Jurkat, Clone E6-1 (cell line): ENCODE results near the gene HOXB2.
"Not testable (repeated sequence)": the region's sequence is repeated elsewhere in the genome, so short reads cannot be mapped to it uniquely, and the experiment has no call there.

Source experiments
- DNase-seq: peaks from one replicate; pipeline ENCODE4 v3.0.0-alpha.2; 2011; ENCODE audit warnings: low read depth, low spot score
- H3K4me3 ChIP-seq: 2 replicates; pipeline ENCODE4 v1.5.1; 2011; ENCODE audit warnings: mild to moderate bottlenecking, low read length, control low read depth, moderate library complexity

Gene HOXB2

GRCh38 chr17:48544349-48545021, 424 bp downstream of the HOXB2 start:
- DNase-seq: no peak
- H3K4me3 ChIP-seq: no peak overlapping the region

GRCh38 chr17:48543854-48544348, 1.0 kb downstream of the HOXB2 start:
- H3K4me3 ChIP-seq: peak overlapping the region; percentile 51
- no peak for DNase-seq

GRCh38 chr17:48543107-48543853, 1.6 kb downstream of the HOXB2 start:
- peak overlapping the region; percentile 51 for H3K4me3 ChIP-seq
- no peak for DNase-seq

GRCh38 chr17:48542698-48543106, 2.2 kb downstream of the HOXB2 start:
- peak overlapping the region; percentile 51 for H3K4me3 ChIP-seq
- DNase-seq: no peak

DNA sequence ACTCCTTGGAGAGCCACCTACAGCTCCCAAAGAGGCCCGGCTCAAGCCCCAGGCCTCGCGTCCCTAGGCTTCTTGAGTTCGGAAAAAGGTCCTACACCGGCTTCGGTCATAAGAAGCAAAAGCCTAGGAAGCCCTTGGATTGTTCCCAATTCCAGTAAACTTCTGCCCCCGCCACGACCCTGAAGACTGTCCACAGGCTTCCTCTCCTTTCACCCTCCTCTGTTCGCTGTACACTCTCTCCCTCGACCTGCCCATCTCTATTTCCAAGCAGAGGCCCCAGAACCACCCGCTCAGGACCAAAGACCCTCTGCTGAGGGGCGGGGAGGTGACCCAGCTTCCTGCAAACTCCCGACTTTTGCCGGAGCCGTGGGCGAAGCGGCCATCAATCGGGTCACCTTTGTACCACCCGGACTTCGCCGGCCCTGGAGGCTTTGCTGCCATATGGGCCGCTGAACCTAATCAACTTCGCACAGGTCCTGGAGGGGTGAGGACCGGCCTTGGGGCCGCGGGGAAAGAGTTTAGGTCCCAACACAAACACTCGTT, 2.7 kb downstream of the HOXB2 start:
- no peak overlapping the region for H3K4me3 ChIP-seq
- no peak for DNase-seq

GRCh38 chr17:48541577-48542113, 3.3 kb downstream of the HOXB2 start:
- no peak overlapping the region for H3K4me3 ChIP-seq
- DNase-seq: no peak

- DNase-seq: no peak
- H3K4me3 ChIP-seq: no peak overlapping the region
Observed at GRCh38 chr17:48541036-48541576, 3.8 kb downstream of the HOXB2 start.

DNA sequence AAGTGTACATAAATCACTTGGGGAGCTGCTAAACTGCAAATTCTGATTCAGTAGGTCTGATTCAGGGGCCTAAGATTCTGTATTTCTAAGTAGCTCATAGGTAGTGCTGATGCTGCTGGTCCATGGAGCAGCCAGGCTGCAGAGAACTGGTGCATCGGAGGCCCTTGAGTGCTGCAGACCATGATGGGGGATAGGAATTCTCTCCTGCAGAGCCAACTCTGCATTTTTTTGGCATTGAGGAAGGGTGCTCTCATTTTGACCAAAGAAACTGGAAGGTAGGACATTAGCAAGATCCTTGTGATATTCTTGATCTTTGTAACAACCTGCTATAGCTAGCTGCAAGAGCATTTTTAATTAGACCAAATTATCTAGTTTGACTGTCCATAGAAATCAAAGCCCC, 4.7 kb downstream of the HOXB2 start:
- no peak for DNase-seq
- H3K4me3 ChIP-seq: no peak overlapping the region

DNA sequence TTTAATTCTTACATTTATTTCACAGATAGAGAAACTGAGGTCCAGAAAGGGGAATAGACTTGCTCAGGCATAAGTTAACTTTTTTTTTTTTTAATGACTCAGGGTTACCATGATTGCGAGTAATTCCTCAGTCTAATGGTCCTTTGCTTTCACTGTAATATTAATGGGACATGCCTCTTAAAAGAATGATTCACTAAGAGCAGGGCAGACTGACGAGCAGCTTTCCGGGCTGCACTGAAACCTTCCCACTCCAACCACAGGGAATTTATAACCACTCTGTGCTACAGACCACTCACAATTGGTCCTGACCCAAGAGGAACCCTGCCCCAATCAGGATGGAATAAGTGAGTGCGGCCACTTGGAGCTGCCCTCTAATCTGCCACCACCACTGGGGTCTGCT, 5.7 kb downstream of the HOXB2 start:
- no peak overlapping the region for H3K4me3 ChIP-seq
- DNase-seq: no peak

GRCh38 chr17:48537316-48537715, 7.6 kb downstream of the HOXB2 start:
- H3K4me3 ChIP-seq: no peak overlapping the region

DNA sequence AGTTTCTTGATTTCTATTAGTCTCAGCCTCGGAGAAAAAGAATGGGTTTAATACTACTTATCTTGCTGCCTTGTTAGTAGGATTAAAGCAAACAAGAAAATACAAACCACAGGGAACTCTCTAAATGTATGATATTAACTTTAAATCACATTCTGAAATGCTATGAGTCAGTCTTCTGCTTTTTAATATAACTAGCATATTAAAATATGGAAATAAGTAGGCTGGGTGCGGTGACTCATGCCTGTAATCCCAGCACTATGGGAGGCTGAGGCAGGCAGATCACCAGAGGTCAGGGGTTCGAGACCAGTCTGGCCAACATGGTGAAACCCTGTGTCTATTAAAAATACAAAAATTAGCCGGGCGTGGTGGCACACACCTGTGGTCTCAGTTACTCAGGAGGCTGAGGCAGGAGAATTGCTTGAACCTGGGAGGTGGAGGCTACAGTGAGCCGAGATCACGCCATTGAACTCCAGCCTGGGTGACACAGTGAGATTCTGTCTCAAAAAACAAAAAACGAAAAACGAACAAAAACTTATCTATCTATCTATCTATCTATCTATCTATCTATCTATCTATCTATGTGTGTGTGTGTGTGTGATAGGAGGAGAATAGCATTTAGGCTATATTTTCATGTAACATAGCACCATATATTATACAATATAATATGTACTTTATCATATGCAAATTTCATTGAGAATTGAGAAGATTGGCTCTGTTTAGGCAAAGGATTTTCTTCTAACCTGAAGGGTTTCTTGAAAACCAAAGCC, 8.9 kb downstream of the HOXB2 start:
- DNase-seq: not testable (repeated sequence)

More at GRCh38 chr17:48537316-48537715, 7.6 kb downstream of the HOXB2 start:
- DNase-seq: no peak

GRCh38 chr17:48532261-48532660, 12.6 kb downstream of the HOXB2 start:
- DNase-seq: no peak
- no peak overlapping the region for H3K4me3 ChIP-seq

More for the DNA sequence above, 8.9 kb downstream of the HOXB2 start:
- H3K4me3 ChIP-seq: not testable (repeated sequence)

DNA sequence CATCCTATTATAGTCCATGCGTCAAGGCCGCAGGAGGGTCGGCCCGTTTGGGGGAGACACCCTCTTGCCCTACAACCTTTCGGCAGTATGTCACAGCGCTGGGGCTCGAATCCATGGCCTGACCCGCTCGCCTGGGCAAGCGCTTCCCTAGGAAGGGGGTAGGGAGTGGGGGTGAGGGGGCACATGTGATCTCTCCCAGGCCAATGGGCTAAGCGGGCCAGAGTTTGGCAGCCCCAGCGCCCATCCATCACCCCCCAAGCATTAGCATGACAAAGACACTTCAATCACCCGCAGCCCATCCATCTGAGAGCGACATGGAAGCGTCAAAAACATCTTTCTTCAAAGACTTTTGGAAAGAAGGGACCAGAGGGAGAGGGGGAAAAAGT, 14.0 kb downstream of the HOXB2 start, which contains the start of gene HOXB1:
Gene HOXB1 (minus strand): TSS at position 125 of the 386 bp plus-strand sequence. CDS start 107 bp downstream, at position 18.
- DNase-seq: no peak
- no peak within 1 kb of the TSS for H3K4me3 ChIP-seq

- no peak overlapping the region for H3K4me3 ChIP-seq
- no peak for DNase-seq
Observed at GRCh38 chr17:48530208-48530886, 14.6 kb downstream of the HOXB2 start.

DNA sequence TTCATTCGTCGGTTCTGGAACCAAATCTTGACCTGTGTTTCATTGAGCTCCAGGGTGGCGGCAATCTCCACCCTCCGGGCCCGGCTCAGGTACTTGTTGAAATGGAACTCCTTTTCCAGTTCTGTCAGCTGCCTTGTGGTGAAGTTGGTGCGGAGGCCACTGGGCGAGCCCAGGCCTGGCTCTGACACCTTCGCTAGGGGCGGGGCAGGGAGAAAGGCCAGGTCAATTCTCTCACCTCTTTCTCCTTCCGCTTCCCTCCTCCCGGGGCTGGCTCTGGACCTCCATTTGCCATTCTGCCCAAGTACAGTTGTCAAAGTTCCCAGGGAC, 15.3 kb downstream of the HOXB2 start:
- no peak overlapping the region for H3K4me3 ChIP-seq
- no peak for DNase-seq

DNA sequence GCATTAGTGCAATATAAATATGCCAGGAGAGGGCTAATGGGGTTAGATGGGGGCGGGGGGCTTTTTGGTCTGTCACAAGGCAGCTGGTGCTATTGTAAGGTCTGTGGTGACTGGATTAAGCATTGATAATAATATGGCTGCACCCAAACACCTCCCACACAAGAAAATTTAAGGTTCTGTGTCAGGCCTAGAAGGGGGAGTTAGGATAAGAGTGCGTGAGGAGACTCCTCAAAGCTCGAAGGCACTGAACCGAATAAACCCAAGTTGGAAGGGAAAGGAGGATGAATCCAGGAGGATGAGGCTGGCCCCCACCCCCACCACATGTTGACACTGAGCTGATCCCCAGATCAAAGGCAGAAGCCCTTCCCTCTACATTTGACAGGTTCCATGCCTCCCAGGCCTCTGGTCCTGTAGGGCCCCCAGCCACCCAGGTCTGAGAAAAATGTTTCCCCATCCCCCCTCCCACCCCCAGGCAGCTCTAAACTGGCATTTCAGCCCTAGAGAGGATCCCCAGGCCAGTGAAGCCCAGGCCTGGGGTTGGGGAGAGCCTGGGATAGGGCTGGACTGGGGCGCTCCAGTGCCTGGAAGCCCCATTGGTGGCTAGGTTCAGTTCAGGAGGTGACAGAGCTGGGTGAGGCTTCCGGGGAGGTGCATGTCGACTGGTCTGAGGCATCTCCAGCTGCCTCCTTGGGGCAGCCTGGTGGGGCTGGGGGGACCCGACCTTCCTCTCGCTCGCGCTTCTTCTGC, 15.8 kb downstream of the HOXB2 start:
- DNase-seq: no peak
- no peak overlapping the region for H3K4me3 ChIP-seq

- no peak for DNase-seq
- no peak overlapping the region for H3K4me3 ChIP-seq
Observed at GRCh38 chr17:48528153-48528935, 16.6 kb downstream of the HOXB2 start.
